NCI-H2029 (cell line): Measurements from ENCODE around the gene PUM1.
"Not testable (repeated sequence)": the region's sequence is repeated elsewhere in the genome, so short reads cannot be mapped to it uniquely, and the experiment has no call there.

Experiments
- DNase-seq: peaks from one replicate; lab custom pipeline; 2025; lab: John Stamatoyannopoulos, UW

Gene PUM1

DNA sequence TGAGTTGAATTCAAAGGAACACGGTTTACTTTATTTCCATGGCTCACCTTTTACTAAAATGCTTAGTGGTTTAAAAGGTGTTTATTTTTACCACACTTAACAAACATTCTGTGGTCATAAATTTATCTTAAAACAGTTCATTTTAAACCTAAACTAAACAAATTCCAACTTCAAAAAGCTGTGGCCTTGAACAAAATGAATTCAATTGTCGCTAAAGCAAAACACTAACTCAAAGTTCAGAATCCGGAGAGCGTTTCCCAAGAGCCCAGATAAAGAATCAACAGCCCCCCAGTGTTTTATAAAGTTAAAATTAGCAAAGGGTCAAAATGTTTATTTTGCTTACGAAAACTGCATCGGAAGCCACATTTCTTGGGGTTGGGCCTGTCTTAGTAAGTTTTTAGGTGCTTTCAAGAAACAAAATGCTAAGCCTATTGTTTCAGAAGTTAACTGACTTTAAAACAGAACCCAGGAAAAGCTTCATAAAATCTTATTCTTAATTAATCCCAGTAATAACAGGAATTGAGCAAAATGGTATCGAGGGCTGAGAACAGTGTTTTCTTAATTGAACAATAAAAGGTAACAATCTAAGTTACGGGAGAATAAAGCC lies 1.3 kb downstream of the PUM1 start:
- DNase-seq = no peak

GRCh38 chr1:31063631-31064030 lies 1.9 kb downstream of the PUM1 start:
- DNase-seq = no peak

DNA sequence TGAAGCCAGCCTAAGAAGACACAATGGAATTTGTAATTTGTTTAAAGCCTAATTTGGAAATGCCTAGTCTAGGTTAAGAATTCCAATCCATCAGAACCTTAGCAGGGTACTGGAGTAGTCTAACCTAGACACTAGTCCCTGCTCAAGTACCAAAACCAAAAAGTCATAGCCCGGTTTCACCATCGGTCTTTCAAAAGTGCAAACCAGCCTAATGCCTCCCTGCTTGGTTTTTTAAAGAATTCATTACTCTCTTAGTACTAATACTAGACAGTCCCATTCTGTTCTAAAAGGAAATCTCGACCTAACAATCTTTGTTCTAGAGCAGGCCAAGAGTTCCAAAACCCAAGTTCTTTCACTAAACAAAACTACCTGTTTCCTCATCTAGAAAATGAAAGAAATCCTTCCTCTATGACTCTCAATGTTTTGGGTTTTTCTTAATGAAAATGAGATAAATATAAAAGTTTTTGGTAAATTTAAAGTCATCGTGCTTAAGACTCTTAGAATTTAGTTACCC lies 2.6 kb downstream of the PUM1 start:
- DNase-seq = no peak

- DNase-seq = peak; percentile 23
Observed at GRCh38 chr1:31062162-31062866, 3.2 kb downstream of the PUM1 start.

DNA sequence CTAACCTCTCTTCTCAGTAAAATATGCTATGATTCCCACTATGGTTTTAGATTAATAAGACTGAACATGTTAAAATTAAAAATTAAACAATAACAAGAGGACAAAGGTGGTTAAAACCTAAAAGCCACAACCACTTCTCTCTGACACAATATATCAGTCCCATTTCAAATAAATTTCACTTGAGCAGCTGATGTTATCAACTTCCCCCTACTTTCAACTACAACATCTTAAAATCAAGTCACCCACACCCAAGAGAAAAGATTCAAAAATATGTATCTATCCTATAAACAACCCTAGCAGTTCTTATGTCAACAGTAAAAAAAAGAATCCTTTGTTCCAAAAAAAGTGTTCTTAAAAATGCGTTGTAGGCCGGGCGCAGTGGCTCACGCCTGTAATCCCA lies 7.5 kb downstream of the PUM1 start:
- no peak for DNase-seq

DNA sequence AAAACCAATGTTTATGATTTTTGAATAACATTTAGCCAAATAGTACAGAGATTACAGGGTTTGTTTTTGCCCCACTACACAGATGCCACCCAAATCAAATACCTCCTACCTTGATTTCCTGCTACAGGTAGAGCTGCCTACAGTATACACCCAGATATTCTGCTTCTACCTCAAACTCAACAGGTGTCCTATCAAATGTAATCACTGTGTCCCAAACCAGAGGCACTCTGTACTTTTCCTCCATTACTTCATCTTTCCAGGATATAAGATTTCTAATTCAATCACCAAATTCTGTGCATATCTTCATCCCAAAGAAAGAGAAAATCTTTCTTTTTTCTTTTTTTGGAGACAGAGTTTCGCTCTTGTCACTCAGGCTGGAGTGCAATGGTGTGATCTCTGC lies 9.6 kb downstream of the PUM1 start:
- DNase-seq = no peak

- no peak for DNase-seq
Observed at GRCh38 chr1:31055501-31055900, 10.0 kb downstream of the PUM1 start.

DNA sequence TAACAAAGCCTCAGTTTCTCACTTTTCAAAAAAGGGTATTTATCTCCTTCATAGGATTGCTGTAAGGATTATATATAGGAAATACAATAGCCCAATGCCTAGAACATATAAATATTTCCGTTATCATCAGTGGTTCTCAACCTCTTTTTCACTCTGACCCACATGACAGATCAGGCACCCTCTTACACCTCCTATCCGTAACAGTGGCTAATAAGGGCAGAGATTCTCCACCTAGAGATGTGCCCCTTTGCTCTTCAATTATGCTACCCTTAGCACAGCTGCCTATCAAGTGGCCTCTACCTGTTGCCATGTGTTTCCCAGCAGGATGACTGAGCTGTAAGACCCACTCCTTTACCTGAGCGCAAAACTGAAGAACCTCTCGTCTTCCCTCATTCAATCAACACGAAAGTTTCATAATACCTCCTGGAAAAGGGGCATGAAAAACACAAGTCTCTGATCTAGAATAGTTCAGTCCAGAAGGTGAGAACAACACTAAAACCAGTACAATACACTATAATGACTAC lies 10.5 kb downstream of the PUM1 start:
- no peak for DNase-seq

- DNase-seq = no peak
Observed at GRCh38 chr1:31054349-31054748, 11.2 kb downstream of the PUM1 start.

- DNase-seq = not testable (repeated sequence)
Observed at GRCh38 chr1:31052613-31053012, 12.9 kb downstream of the PUM1 start.

DNA sequence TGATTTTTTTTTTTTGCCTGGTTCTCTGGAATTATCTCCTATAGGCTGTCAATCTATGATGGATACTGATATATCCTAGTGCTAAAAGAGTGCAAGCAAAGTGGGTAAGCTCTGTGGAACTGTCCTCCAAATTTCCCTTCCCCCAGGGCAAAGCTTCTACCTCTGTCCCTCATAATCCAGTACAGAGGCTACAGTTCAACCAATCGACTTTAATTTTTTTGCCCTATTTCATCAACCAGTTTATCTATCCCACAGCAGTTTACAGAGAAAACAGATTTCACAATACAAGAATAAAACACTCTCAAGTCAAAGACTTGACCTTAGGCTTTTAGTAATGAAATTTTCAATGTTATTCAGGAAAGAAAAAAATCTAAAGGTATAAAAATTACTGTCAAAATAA lies 13.9 kb downstream of the PUM1 start:
- DNase-seq = no peak

GRCh38 chr1:31047507-31047906 lies 18.0 kb downstream of the PUM1 start:
- not testable (repeated sequence) for DNase-seq

DNA sequence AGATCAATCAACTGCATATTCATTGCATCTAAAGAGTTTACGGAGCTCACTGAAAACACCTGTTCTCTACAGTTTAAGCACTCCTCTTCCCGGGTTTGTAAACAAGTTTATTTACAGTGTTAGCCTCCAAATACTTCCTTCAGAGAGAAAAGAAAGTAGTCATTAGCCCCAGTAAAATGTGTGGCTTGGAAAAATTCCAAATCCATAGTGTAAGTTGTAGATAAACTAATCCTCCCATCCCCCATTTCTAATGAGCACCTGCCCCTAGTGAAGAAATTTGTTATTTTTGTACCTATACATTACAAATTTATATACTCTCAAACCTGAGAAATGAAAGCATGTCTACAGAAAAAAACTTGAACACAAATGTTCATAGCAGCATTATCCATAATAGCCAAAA lies 21.9 kb downstream of the PUM1 start:
- no peak for DNase-seq

- no peak for DNase-seq
Observed at GRCh38 chr1:31042656-31043055, 22.9 kb downstream of the PUM1 start.

- DNase-seq = no peak
Observed at GRCh38 chr1:31041529-31041928, 24.0 kb downstream of the PUM1 start.

DNA sequence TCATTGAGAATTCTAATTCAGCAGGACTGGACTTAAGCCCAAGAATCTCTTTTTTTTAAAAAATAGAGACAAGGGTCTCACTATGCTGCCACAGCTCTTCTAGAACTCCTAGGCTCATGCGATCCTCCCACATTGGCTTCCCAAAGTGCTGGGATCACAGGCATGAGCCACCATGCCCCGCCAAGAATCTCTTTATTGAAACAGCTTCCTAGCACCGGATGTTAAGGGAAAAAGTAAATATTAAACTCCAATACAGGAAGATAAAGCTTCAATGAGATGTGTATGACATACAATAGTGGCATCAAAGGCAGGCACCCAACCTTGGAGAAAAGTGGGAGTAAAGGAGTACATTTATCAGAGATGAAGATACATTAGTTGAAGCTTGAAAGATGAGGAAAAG lies 25.5 kb downstream of the PUM1 start:
- DNase-seq = peak; percentile 28

- not testable (repeated sequence) for DNase-seq
Observed at GRCh38 chr1:31038935-31039334, 26.6 kb downstream of the PUM1 start.

DNA sequence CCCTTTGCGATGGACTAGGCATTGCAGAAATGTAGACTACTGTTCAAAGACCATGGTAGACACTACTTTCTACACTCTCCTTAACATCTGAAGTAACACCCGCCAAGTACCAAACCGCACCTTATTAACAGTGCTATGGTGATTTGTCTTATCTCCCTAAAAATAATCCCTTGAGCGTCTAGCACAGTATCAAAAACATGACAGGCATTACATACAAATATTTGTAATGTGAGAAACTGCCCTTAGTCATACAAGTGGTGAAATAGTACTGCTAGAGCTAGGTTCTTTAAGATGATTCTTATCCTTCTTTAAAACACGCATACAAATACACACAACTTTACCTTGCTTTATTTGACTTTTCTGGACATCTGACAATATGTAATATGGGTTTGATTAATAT lies 27.2 kb downstream of the PUM1 start:
- no peak for DNase-seq

DNA sequence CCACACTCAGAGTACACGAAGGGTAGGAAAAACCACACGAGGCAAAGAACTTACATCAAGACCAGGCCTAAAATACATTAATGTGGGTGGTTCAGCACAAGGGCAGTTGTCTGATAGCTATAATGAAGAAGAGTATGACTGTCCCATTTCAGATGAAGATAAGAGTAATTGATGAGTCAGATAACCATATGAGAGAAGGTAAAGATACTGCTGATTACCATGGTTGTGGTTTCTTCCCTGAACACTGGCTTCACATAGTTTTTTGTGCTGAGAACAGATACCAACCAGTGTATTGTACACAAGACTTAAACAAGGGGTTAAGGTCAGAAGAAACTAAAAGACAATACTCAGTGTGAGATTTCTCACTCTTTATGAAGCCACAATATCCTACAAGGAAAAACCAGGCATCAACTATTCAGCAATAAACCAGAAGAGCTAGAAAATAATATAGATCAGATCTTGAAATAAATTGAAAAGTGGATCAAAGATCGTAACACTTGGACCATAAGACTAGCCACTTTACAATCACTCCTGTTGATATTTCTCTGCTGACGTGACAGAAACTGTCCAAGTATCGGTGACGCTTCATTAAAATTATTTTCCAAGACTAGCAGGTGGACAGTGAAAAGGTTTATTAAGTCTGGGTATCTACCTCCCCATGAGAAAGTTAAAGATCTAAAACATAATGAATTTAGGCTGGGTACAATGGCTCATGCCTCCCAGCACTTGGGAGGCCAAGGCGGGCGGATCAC lies 28.6 kb downstream of the PUM1 start:
- no peak for DNase-seq

- no peak for DNase-seq
Observed at GRCh38 chr1:31033598-31033997, 31.9 kb downstream of the PUM1 start.

DNA sequence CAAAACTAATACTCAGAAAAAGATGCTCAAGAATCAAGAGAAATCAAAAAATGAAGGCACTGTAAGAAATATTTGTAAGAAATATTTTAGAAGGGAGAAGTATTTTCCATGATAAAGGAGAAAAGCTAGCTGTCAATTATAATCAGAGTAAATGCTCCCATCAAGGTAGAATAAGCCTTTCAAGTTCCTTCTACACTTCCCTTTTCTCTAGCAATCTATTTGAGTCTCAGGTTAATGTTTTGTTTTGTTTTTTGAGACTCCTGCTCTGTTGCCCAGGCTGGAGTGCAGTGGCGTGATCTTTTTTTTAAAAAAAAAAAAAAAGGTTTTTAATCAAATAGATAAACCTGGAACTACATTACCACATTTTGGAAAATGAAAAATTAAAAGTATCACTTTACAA lies 33.3 kb downstream of the PUM1 start:
- no peak for DNase-seq

DNA sequence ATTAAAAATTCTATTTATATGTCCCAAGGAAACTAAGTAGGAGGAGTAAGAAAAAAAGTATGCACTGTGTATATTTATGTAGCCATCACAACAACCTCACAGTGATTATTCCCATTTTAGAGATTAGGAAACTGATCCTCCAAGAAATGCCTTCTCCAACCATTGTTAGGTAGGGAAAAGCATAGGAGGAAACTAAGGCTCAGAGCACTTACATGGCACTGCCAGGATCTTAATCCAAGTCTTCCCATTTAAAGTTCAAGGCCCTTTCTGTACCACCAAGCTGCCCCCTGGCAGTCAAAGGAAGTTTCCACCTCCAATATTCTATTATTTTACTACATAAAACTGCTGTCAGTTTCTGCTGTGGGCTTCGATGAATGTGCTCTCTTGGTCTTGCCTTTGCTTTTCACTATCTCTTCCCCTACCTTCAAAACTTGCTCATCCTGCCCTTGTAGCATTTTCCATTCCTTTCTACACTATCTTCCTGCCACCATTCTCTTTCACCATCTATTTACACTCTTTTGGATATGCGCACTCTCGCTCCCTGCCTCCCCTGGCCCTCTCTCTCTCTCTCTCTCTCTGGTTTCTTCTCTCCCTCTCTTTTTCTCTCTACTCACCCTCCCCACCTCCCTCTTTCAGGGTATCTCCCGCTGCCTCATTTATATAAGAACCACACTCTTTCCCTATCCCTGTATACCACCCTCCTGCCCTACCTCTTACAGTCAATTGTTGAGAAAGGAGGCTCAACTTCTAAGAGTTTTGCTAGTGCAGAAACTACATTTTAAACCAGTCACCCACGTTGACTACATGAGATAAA lies 34.0 kb downstream of the PUM1 start:
- no peak for DNase-seq
